Measurements from ENCODE around the gene CDH19. TPM values are rescaled to one million over a fixed set of nuclear protein-coding genes. Genes with fewer than 3 reads are reported as not detected.

CDH19 gene
- total and polyA plus RNA-seq, 10 of the 15 experiments (the other 5 are each of a cell fraction or from before 2014, with no cell fraction given) = 0.01 TPM; not detected in 9

- ChIA-PET SMC1A (ENCODE audit: uncharacterized antibody, unreplicated experiment) (no interaction called here), RAD21 (ENCODE audit: unreplicated experiment) (no interaction called here)
Observed at GRCh38 chr18:66510357-66511045, 93.4 kb downstream of the CDH19 start.

More at GRCh38 chr18:66510357-66511045, 93.4 kb downstream of the CDH19 start:
- H4K20me1 ChIP-seq (ENCODE audit: control insufficient read depth, insufficient read depth) = no peaks in the 10 kb centered on the region
- no peaks in the 10 kb centered on the region for H3K36me3 ChIP-seq (ENCODE audit: control insufficient read depth in 2 of 2, insufficient read depth in 2 of 2, low read length in 1 of 2)
- H3K27ac ChIP-seq (ENCODE audit: control insufficient read depth, insufficient read depth) = no peak overlapping the region
- H3K79me2 ChIP-seq (ENCODE audit: control insufficient read depth, insufficient read depth, low read length) = no peaks in the 10 kb centered on the region
- in situ Hi-C loops (cut with MboI) = no loop called here
- no peak overlapping the region for H3K4me2 ChIP-seq (ENCODE audit: control insufficient read depth, insufficient read depth)
- 10% methylated on average over 5 of the region's 5 CpGs for WGBS (ENCODE audit: insufficient coverage, insufficient replicate concordance, low lambda C conversion rate, missing lambda C conversion rate)
- H3K9me3 ChIP-seq (replicated peaks; ENCODE audit: control insufficient read depth, insufficient read depth, low read length) = no peaks in the 10 kb centered on the region
- H3K4me3 ChIP-seq = no peak overlapping the region
- ChIA-PET POLR2A (interaction anchor here (0.6 kb wide), 1 partner anchor 325 kb away, joined by 3 read pairs; no protein-coding TSS in a partner anchor), CTCF (interaction anchor here (2.0 kb wide), 1 partner anchor 15 kb away, joined by 5 read pairs; no protein-coding TSS in a partner anchor)
- no peak overlapping the region for H3K9ac ChIP-seq (ENCODE audit: control insufficient read depth, insufficient read depth, low read length)
- no TSS peak for BruUV-seq (replicated peaks)
- H3K4me1 ChIP-seq (ENCODE audit: control insufficient read depth, insufficient read depth, low read length) = no peaks in the 10 kb centered on the region
- ATAC-seq = no peak
- intact Hi-C loops (cut with micrococcal nuclease; ENCODE audit: unreplicated experiment) = no loop called here
- TF ChIP-seq MYB (IDR thresholded peaks at IDR 0.05; ENCODE audit: borderline replicate concordance, low read depth, low read length) (no peak), NFXL1 (IDR thresholded peaks at IDR 0.05; ENCODE audit: borderline replicate concordance) (no peak), ZBTB4 (CRISPR knock-in tag; IDR thresholded peaks at IDR 0.05) (no peak), EED (IDR thresholded peaks at IDR 0.05; ENCODE audit: low read depth) (no peak), SMAD5 (IDR thresholded peaks at IDR 0.05; ENCODE audit: low read depth) (no peak), EP300 (IDR thresholded peaks at IDR 0.05; ENCODE audit: borderline replicate concordance in 1 of 2, control insufficient read depth in 1 of 2, low read depth in 2 of 2, low read length in 2 of 2) (no peak), SMARCA5 (IDR thresholded peaks at IDR 0.05) (no peak), SIN3A (IDR thresholded peaks at IDR 0.05; ENCODE audit: low read depth, low read length) (no peak), CHD4 (IDR thresholded peaks at IDR 0.05) (no peak), SP1 (IDR thresholded peaks at IDR 0.05; ENCODE audit: low read depth, low read length) (no peak), FOXK2 (IDR thresholded peaks at IDR 0.05) (no peak), STAT1 (conservative IDR thresholded peaks at IDR 0.05) (no peak), GATAD2B (conservative IDR thresholded peaks at IDR 0.05; ENCODE audit: low read depth) (no peak), LARP7 (IDR thresholded peaks at IDR 0.05) (no peak), RAD21 (IDR thresholded peaks at IDR 0.05; ENCODE audit: insufficient read depth, low read depth, low read length) (no peak)
- H3K27me3 ChIP-seq (replicated peaks in 1 of 2; ENCODE audit: control insufficient read depth in 2 of 2, insufficient read depth in 2 of 2, low read length in 1 of 2) = no peaks in the 10 kb centered on the region
- FAIRE-seq = no peak
- no peak overlapping the region for H2AFZ ChIP-seq (ENCODE audit: control insufficient read depth, low read depth, low read length)
- DNase-seq (ENCODE audit: low read depth, low spot score) = no peak

Data from GM12878 (cell line).